Ecto neural progenitor cell (in vitro differentiated cells): Measurements from ENCODE around the gene BRPF1.

Experiments
- DNase-seq: peaks from one replicate; pipeline ENCODE4 v3.0.0-alpha.2; 2018; ENCODE audit warnings: low spot score

The BRPF1 gene

DNA sequence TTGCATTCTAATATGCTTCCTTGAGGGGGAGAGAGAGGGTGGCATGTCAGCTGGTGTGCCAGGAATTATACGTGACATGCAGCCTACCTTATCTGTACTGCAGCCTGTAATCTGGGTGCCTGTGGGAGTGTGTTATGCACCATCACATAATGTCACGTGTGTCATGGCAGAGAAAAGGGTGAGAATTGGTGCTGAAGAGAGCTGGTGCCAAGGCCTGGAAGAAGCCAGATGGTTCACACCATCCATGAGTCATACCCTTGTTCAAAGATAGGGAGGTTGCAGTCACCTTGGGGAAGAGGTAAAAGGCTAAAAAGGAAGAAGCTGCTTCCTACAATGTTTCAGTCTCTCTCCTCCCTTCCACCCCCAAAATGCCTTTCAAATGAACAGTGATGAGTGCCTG, 5.3 kb downstream of the BRPF1 start:
- no peak for DNase-seq

DNA sequence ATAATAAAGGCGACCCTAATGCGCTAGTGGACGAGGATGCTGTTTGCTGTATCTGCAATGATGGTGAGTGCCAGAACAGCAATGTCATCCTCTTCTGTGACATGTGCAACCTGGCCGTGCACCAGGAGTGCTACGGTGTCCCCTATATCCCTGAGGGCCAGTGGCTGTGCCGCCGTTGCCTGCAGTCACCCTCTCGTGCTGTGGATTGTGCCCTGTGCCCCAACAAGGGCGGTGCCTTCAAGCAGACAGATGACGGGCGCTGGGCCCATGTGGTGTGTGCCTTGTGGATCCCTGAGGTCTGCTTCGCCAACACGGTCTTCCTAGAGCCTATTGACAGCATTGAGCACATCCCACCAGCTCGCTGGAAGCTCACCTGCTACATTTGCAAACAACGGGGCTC, 7.6 kb downstream of the BRPF1 start:
- no peak for DNase-seq

DNA sequence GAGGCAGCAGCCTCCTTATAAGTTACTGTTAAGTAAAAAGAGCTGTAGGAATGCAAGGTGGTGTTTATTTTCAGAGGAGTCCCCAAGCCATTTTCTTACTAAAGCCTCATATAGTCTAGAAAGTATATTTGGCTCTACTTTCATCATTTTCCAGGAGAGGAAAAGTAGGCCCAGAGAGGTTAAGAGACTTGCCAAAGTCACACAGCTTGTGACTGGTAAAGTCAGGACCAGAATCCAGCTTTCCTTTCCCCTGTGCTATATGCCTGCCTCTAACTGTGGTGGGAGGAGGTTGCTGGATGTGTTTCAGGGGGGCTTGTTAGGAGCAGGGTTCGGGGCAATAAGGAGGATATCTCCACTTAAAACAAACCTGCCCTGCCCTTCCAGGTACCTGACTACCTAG, 11.0 kb downstream of the BRPF1 start:
- no peak for DNase-seq

DNA sequence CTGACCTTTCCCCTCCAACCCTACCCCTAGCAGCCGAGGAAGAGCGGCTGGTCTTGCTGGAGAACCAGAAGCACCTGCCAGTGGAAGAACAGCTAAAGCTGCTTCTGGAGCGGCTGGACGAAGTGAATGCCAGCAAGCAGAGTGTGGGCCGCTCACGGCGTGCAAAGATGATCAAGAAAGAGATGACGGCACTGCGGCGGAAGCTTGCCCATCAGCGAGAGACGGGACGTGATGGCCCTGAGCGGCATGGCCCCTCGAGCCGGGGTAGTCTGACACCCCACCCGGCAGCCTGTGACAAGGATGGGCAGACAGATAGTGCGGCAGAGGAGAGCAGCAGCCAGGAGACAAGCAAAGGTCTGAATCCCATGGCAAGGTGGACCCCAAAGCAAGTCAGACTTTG, 12.0 kb downstream of the BRPF1 start:
- no peak for DNase-seq

DNA sequence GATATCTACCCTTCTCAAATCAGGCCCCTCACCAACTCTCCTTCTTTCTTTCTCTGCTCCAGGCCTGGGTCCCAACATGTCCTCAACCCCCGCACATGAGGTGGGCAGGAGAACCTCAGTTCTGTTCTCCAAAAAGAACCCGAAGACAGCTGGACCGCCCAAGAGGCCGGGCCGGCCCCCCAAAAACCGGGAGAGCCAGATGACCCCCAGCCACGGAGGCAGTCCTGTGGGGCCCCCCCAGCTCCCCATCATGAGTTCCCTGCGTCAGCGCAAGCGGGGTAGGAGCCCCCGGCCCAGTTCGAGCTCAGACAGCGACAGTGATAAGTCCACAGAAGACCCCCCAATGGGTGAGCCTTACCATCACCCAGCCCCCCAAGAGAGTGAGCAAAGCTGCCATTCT, 12.6 kb downstream of the BRPF1 start:
- DNase-seq: no peak

DNA sequence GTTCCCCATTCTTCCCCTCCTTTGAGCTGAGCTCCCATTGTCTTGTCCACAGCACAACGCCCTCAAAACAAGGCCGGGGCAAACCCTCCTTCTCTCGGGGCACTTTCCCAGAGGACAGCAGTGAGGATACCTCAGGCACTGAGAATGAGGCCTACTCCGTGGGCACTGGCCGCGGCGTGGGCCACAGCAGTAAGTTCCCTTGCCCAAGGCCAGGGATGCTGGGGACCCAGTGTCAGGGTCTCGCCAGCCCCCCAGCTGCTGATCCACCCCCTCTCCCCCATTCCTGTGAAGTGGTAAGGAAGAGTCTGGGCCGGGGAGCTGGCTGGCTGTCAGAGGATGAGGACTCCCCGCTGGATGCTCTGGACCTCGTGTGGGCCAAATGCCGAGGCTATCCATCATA, 14.0 kb downstream of the BRPF1 start:
- no peak for DNase-seq

DNA sequence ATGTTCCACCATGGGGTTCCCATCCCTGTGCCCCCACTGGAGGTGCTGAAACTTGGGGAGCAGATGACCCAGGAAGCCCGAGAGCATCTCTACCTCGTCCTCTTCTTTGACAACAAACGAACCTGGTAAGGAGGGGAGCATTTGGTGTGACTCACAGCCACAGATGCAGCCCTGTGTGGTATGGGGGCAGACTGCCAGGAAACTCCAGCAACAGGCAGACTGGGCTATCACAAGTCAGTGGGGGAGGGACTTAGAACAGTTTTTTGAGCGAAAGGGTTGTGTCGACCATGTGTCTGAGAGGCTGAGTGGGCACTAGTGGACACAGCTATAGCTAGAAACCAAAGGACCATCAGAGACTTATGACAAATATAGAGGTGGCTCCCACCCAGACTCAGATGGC, 14.8 kb downstream of the BRPF1 start:
- no peak for DNase-seq

DNA sequence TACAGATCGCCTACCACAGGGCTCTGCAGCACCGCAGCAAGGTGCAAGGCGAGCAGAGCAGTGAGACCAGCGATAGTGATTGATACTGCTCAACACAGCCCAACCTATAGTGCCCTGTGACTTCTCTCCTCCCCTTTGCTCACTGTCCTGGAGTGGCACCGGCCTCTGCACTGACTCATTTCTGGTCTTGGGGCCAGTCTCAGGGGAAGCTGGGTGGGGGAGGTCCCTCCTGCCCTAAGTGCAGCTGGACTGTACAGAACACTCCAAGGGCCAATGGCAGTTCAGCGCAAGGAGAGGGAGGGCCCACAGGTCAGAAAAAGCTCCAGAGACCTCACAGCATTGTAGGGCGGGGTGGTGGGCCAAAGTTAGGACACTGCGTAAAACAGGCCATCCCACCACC, 15.7 kb downstream of the BRPF1 start:
- DNase-seq: no peak

DNA sequence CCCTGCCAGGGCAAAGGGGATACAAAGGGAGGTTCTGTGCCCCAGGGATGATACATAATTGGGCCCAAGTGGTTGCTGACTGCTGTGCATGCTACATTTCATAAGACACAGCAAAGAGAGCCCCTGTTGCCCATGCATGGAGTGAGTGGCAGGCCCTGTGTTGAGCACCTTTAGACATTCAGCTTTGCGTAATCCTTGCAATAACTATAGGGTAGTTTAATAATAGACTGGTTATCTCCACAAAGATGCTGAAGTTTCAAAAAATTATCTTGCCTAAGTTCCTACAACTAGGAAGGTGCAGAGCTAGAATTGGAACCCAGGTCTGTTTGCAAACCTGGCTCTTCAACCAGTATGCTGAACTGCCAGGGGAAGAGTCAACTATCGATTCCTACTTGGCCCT, 16.5 kb downstream of the BRPF1 start:
- DNase-seq: no peak

DNA sequence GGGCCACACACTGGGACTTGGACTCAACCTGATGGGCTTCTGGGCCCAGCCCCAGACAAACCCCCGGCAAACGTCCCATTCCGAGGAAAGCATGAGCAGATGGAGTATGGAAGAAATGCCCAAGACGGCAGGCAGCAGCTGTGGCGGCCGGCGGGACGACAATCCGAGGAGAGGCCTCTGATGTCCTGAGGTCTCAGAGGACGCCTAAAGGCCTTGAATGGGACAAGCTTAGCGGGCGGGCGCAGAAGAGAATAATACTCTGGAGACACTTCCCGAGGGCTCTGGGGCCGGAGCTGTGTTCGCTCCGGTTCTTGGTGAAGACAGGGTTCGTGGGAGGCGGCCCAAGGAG, 17.7 kb downstream of the BRPF1 start:
- DNase-seq: no peak

DNA sequence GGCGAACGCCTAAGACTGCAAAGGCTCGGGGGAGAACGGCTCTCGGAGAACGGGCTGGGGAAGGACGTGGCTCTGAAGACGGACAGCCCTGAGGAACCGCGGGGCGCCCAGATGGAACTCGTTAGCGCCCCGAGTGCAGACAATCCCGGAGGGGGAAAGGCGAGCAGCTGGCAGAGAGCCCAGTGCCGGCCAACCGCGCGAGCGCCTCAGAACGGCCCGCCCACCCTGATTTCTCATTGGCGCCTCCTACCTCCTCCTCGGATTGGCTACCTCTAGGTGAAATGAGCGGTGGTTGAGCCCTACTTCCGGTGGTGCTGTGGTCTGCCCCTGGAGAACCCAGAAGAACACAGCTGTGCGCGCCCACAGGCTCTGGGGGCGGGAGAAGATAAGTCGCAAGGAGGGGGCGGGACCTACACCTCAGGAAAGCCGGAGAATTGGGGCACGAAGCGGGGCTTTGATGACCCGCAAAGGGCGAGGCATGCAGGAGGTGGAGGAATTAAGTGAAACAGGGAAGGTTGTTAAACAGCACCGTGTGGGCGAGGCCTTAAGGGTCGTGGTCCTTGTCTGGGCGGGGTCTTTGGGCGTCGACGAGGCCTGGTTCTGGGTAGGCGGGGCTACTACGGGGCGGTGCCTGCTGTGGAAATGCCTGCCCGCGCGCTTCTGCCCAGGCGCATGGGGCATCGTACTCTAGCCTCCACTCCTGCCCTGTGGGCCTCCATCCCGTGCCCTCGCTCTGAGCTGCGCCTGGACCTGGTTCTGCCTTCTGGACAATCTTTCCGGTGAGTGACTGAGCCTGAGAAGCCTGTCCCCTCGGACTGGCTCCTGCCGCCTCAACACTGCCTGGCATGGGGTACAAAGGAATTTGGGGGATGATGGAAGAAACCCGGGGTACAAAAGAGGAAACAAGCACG, 18.4 kb downstream of the BRPF1 start, which contains the start of gene OGG1:
Gene OGG1 (plus strand): TSS at position 308 of the 911 bp plus-strand sequence. CDS start 335 bp downstream, at position 643.
- DNase-seq: peak; percentile 97

DNA sequence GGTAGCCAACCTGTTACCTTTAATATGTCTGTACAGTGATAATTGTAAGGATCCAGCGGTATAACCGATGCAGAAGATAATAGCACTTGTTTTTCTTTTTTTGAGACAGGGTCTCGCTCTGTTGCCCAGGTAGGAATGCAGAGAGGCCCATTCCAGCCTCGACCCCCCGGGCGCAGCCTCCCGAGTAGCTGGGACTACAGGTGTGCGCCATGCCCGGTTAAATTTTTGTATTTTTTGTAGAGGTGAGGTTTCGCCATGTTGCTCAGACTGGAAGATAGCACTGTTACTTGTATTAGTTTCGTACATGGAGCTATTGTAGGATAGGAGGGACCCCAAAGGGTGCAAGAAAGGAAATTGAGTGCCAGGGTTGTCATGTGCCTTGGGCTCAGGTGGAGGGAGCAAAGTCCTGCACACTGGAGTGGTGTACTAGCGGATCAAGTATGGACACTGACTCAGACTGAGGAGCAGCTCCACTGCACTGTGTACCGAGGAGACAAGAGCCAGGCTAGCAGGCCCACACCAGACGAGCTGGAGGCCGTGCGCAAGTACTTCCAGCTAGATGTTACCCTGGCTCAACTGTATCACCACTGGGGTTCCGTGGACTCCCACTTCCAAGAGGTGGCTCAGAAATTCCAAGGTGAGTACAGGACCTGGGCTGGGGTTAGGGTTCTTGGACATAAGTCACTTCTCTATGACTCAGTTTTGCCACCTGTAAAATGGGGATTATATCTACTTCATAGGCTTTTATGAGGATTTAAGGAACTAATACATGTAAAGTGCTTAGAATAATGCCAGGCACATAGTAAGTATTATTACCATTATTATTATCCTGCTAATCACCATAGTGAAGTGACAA, 19.2 kb downstream of the BRPF1 start:
- DNase-seq: no peak

DNA sequence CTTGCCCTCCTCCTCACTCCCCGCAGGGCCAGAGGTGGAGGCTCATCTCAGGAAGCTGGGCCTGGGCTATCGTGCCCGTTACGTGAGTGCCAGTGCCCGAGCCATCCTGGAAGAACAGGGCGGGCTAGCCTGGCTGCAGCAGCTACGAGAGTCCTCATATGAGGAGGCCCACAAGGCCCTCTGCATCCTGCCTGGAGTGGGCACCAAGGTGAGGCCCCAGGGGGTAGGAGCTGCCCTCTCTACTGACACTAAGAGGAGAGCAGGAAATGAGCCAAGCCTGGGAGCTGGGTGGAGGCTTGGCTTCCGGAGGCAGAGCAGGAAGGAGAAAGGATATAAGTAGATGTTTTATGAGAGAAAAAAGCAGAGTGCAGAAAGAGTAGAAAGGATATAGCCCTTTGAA, 23.1 kb downstream of the BRPF1 start:
- no peak for DNase-seq

DNA sequence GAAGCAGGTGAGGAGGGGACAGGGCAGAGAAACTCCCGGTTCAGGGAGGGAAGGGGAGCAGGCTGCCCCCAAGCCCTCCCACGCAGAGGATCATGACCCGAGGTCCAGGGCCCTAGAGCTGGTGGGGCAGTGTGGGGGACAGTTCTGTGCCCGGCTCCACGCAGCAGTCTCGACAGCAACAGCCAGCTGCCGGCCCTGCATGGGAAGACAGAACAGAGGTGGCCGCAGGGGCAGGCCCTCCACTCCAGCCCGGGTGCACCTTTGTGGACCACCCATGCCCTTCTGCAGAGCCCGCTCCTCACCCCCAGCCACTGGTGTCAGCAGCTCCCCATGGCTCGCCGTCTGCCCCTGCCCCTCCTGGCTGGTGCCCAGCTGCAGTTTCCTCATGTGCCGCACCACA, 25.9 kb downstream of the BRPF1 start:
- DNase-seq: no peak

DNA sequence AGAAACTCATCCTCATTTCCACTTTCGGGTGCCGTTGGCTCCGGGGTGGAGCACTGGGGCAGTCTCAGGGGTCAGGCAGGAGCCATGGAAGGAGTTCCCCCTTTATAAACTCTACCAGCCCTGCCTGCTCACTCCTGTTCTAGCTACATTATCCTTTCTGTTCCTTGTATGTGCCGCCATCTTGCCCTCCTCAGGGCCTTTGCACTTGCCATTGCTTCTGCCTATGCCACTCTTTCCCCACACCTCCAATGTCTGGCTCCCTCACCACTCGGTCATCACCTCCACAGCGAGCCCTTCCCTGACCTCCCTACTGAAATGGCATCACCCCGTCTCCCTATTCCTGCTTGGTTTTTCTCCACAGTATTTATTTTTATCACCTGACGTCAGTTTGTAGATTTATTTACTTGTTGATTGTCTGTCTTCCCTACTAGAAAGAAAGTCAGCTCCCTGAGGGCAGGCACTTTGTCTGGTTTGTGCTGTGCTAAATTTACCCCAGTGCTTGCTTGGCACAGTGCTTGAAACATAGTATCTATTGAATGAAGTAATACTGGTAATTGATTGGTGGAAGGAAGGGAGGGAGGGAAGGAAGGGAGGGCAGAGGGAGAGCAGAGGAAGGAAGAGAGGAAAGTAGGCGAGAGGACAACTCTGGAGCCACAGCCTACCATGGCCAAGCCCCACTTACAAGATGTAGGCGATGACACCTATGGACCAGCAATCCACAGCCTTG, 29.4 kb downstream of the BRPF1 start:
- no peak for DNase-seq

DNA sequence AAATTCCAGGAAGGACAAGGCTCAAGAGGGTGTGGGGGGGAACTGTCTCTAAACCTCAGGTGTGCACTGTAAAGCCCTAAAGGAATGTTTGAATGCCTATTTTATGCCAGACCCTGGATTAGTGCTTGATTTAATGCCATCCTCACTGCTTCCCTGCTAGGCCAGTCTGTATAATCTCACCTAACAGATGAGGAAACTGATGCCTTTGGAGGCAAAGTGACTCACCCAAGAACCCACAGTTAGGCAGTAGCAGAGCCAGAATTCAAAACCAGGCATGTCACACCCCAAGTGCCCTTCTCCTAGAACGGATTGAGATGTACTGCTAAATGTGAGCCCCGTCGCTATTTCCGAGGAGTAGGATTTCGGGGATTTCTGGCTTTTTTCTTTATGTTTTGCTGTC, 30.4 kb downstream of the BRPF1 start:
- DNase-seq: no peak

DNA sequence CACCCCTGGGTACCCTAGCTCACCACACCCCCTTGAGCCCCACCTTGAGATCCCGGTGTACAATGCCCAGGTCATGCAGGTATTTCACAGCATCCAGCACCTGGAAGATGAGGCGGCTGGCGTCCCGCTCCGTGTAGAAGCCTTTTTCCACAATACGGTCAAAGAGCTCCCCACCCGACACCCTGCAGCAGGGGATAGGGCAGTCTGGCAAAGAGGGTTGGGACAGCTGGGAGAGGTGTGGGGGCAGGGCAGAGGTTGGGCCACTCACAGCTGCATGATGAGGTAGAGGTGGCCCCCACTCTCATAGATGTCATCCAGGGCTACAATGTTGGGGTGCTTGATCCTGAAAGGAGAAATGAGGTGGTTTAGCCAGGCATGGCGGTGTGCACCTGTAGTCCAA, 31.3 kb downstream of the BRPF1 start:
- no peak for DNase-seq

DNA sequence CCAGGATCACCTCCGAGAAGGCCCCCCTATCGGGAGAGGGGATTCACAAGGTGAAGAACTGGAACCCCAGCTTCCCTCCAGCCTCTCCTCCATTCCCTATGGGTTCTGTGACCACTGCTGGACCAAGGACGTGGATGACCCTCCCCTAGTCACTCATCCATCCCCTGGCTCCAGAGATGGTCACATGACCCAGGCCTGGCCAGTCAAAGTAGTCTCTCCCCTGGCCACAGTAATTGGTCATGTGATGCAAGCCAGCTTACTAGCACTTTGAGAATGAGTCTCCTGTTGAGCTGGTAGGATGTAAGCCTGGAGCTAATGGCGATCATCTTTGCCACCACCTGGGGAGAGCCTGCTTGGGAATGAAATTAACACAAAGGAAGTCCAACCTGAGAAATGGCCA, 34.3 kb downstream of the BRPF1 start:
- no peak for DNase-seq

DNA sequence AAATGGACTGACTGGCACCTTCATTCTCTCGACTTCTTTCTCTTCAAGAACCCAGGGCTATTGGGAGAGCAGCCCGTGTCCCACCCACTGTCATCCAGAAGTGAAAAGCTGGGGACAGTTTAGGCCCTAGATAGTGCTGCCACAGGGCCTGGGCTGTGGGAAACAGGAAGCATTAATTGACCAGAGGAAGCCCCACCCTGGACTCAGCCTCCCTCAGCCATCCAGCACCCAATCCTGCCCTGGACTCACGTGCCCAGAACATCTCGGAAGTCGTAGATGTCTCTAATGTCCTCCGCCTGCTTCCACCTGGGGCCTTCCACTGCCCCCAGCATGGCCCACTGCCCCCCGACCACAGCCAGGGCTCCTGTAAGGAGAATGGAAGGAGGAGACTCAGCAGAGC, 35.9 kb downstream of the BRPF1 start:
- no peak for DNase-seq

DNA sequence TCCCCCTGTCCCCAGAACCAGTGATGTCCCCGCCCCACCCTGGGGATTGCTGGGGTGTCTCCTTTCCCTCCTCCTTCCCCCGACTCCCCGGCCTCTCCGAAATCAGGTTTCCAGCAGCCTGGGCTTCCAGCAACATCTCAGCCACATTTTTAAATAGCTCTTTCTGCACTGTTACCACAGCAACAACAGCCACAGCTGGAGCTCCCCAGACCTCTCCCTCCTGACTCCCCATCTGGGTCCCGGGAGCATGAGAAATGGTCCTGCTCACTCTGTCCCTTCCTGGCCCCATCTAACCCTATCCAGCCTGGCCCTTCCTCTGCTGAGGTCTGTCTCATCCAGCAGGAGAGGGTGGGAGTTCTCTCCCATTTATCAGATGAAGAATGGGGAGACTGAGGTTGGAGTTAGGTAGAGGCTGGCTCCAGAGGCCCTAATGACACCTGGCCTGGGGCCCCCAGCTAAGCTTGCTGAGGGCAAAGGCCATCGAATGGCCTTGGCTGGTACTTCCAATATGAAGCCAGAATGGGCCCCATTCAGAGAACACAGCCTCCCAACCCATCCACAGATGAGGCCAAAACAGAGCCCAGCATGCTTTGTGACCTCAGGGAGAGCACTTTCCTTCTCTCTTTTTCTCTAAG, 36.7 kb downstream of the BRPF1 start:
- no peak for DNase-seq

DNA sequence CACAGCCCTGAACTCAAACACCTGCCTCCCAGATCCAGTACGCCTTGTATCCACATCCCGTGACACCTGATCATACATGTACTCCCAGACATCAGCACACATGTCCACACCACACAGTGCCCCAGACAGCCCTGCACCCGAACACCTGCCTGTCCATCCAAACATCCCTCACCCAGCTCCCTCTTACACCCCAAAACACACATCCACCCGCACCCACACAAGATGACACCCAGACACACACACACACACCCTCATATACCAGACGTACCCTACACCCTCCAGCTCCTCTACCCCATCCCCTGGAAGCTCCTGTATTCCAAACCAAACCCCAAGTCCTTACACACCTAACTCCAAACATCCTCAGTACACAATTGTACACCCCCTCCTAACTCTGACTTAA, 37.5 kb downstream of the BRPF1 start:
- no peak for DNase-seq
